Measurements from ENCODE around the gene LRBA.

- TF ChIP-seq CTCF (IDR thresholded peaks at IDR 0.05; ENCODE audit: low read depth, low read length, poor library complexity, severe bottlenecking) (no peak), EZH2phosphoT487 (IDR thresholded peaks at IDR 0.05; ENCODE audit: borderline replicate concordance, low read length) (no peak)
Observed at GRCh38 chr4:150230561-150230960, 784.5 kb downstream of the LRBA start.
